A549 (cell line): ENCODE measurements around the gene EGFLAM. TPM values are rescaled to one million over a fixed set of nuclear protein-coding genes. Genes with fewer than 3 reads are reported as not detected.

Source experiments
- ATAC-seq, 2 experiments: fragments of 200-7000 bp in 1 of 2; fragments of >200 bp in 1 of 2; cut with Nextera tagmentation in 1 of 2; cut with Tn5 transposase in 1 of 2; 3 replicates each; pipeline versions ENCODE4 v1.8.0 to v1.9.1; 2018 to 2020; ENCODE audit warnings: mild to moderate bottlenecking in 1 of 2, moderate library complexity in 1 of 2
- CTCF ChIA-PET: fragments of 300-600 bp; sonication (Branson Sonifier 250); formaldehyde crosslinking; extraction: SDS; loops from one replicate; lab custom pipeline; 2021; ENCODE audit warnings: antibody characterized with exemption, inconsistent platforms; lab: Yijun Ruan, JAX
- POLR2A ChIA-PET: fragments of 350-600 bp; formaldehyde crosslinking; extraction: SDS; loops from one replicate; lab custom pipeline; 2021; ENCODE audit warnings: antibody characterized with exemption, inconsistent platforms; lab: Yijun Ruan, JAX
- DNase-seq, 2 experiments: peaks; one replicate each; pipeline versions ENCODE4 v3.0.0 to v3.0.0-alpha.2; 2011 to 2016; ENCODE audit warnings: low read depth in 1 of 2, low spot score in 1 of 2
- FAIRE-seq: peaks from 2 replicates; lab custom pipeline; 2011; peaks lifted over from hg19 to GRCh38; lab: Jason Lieb, UNC
- H3K27ac ChIP-seq, 2 experiments: fragments of >200 bp; sonication (Bioruptor Twin); formaldehyde crosslinking; 3 replicates each; pipeline ENCODE4 v1.5.1; 2016 to 2017
- H3K4me1 ChIP-seq: fragments of >200 bp; sonication (Bioruptor Twin); formaldehyde crosslinking; 3 replicates; pipeline ENCODE4 v1.6.1; 2016
- H3K4me2 ChIP-seq: fragments of >200 bp; sonication (Bioruptor Twin); formaldehyde crosslinking; 3 replicates; pipeline ENCODE4 v1.6.1; 2016
- H3K4me3 ChIP-seq: fragments of >200 bp; sonication (Bioruptor Twin); formaldehyde crosslinking; 3 replicates; pipeline ENCODE4 v1.5.1; 2016
- H3K9me3 ChIP-seq: fragments of >200 bp; sonication (Bioruptor Twin); formaldehyde crosslinking; 3 replicates; pipeline ENCODE4 v1.6.1; 2016
- BHLHE40 ChIP-seq: IDR thresholded peaks from 2 replicates; pipeline ENCODE4 v1.6.1; 2012; ENCODE audit warnings: low read depth, low read length, inconsistent platforms
- CBX8 ChIP-seq: fragments of 200-600 bp; sonication (generic); IDR thresholded peaks from 2 replicates; pipeline ENCODE4 v1.6.1; 2016
- CEBPB ChIP-seq, 2 experiments: fragments of >200 bp in 1 of 2; sonication (Bioruptor Twin) in 1 of 2; formaldehyde crosslinking in 1 of 2; IDR thresholded peaks; 2 replicates each; pipeline ENCODE4 v1.6.1; 2012 to 2016
- CHD2 ChIP-seq: fragments of 150-350 bp; IDR thresholded peaks from 2 replicates; pipeline ENCODE4 v1.6.1; 2014; ENCODE audit warnings: low read length; ENCODE audit not compliant: partially characterized antibody
- E2F6 ChIP-seq: IDR thresholded peaks from 2 replicates; pipeline ENCODE4 v1.6.1; 2012; ENCODE audit warnings: low read depth, borderline replicate concordance
- EP300 ChIP-seq, 2 experiments: fragments of >200 bp; sonication (Bioruptor Twin); formaldehyde crosslinking; IDR thresholded peaks; 2 replicates in 1 of 2; 3 replicates in 1 of 2; pipeline ENCODE4 v1.6.1; 2016 to 2017
- HOXA7 ChIP-seq: fragments of 250-450 bp; sonication (Bioruptor Pico); IDR thresholded peaks from 2 replicates; pipeline ENCODE4 v1.5.0; 2020; ENCODE audit warnings: mild to moderate bottlenecking, moderate library complexity
- KDM5A ChIP-seq: fragments of 200-600 bp; sonication (generic); IDR thresholded peaks from 2 replicates; pipeline ENCODE4 v1.6.1; 2016; ENCODE audit warnings: antibody characterized with exemption, mild to moderate bottlenecking
- MAFK ChIP-seq: fragments of 450-650 bp; IDR thresholded peaks from 2 replicates; pipeline ENCODE4 v1.6.1; 2014; ENCODE audit not compliant: partially characterized antibody
- NR3C1 ChIP-seq: fragments of >200 bp; sonication (Bioruptor Twin); formaldehyde crosslinking; IDR thresholded peaks from 3 replicates; pipeline ENCODE4 v1.6.1; 2017
- POLR2A ChIP-seq: IDR thresholded peaks from 2 replicates; pipeline ENCODE4 v1.6.1; 2012; ENCODE audit warnings: mild to moderate bottlenecking, low read length
- RAD21 ChIP-seq, 2 experiments: fragments of >200 bp in 1 of 2; sonication (Bioruptor Twin) in 1 of 2; formaldehyde crosslinking in 1 of 2; IDR thresholded peaks in 1 of 2; conservative IDR thresholded peaks in 1 of 2; 2 replicates in 1 of 2; 3 replicates in 1 of 2; pipeline ENCODE4 v1.6.1; 2012 to 2018; ENCODE audit warnings: inconsistent platforms in 1 of 2
- REST ChIP-seq: fragments of 200-600 bp; sonication (generic); IDR thresholded peaks from 2 replicates; pipeline ENCODE4 v1.6.1; 2016; ENCODE audit warnings: antibody characterized with exemption, mild to moderate bottlenecking, moderate library complexity
- RFX5 ChIP-seq: fragments of 450-650 bp; IDR thresholded peaks from 2 replicates; pipeline ENCODE4 v1.7.1; 2014; ENCODE audit warnings: antibody characterized with exemption, mild to moderate bottlenecking, moderate library complexity
- ZFP36 ChIP-seq: fragments of 450-650 bp; IDR thresholded peaks from 2 replicates; pipeline ENCODE4 v1.6.1; 2014; ENCODE audit warnings: borderline replicate concordance; ENCODE audit not compliant: partially characterized antibody
- ZNF302 ChIP-seq: fragments of 250-450 bp; sonication (Bioruptor Pico); IDR thresholded peaks from 2 replicates; pipeline ENCODE4 v1.9.0; 2021; ENCODE audit warnings: inconsistent platforms, mild to moderate bottlenecking, moderate library complexity
- ZSCAN20 ChIP-seq: fragments of 250-450 bp; sonication (Bioruptor Pico); IDR thresholded peaks from 2 replicates; pipeline ENCODE4 v1.8.0; 2022; ENCODE audit warnings: mild to moderate bottlenecking, moderate library complexity
- WGBS: methylation state at CpG from one replicate; pipeline ENCODE4 v1.1.6; 2017; ENCODE audit errors: missing lambda C conversion rate; 5-methylcytosine and 5-hydroxymethylcytosine counted together
- polyA plus RNA-seq, 4 experiments: library from polyadenylated mRNA; depleted of rRNA in 3 of 4; stranded (reverse); fragments of >200 nt; fragmentation: RNase III in 1 of 4; extraction: RNeasy Plus Mini Kit Qiagen cat#74134 plus additional on column Dnase treatment in 1 of 4; gene quantifications; 2 replicates in 3 of 4; 3 replicates in 1 of 4; pipeline ENCODE4 v1.2.3, GENCODE V29; 2011 to 2017
- TF ChIP-seq, protein P1 (sequence below): fragments of 250-450 bp; sonication (Bioruptor Pico); IDR thresholded peaks from 2 replicates; pipeline ENCODE4 v1.5.0; 2021; ENCODE audit warnings: mild to moderate bottlenecking, moderate library complexity, borderline replicate concordance

Gene EGFLAM
- polyA plus RNA-seq, 2 of the 4 experiments (the other 2 are of a cell fraction) = 0.13 TPM; not detected in 1

DNA sequence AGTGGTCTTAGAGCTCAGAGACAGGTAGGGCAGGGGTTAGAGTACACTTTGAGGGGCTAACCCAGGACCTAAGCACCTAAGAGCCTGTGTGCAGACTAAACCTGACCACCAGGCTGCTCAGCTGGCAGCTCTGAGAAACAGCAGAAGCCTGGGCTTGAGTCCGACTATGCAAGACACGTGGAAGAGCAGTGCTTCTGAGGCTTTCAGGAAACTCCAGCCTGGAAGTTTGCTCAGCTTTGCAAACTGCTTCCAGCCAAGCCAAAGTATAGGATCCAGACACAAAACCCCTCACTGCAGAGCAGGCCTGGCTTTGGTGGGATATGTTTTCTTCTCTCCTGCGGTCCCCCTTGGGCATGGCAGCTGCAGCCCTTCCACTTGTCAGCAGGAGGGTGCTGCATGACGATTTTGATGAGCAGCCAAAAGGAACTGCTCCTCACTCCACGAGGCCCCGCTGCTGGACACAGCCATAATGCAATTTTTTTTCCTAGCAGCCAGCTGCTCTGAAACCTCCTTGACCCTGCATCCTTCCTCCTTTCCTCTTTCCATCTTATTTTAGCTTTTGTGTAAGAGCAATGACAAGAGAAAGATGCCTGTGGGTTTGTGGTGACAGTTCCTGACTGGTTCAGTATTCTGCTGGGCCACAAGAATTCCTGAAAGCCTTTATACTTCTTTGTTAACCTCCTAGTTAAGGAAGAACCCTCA lies 175.0 kb downstream of the EGFLAM start (continued):
- TF ChIP-seq REST (no peak), KDM5A (no peak), CEBPB (IDR thresholded peaks at IDR 0.05) (no peak), CBX8 (no peak), ZNF302 (no peak), NR3C1 (no peak), BHLHE40 (no peak), RAD21 (conservative IDR thresholded peaks at IDR 0.05 in 1 of 2, IDR thresholded peaks at IDR 0.05 in 1 of 2) (no peak)
- TF ChIP-seq, protein P1, sequence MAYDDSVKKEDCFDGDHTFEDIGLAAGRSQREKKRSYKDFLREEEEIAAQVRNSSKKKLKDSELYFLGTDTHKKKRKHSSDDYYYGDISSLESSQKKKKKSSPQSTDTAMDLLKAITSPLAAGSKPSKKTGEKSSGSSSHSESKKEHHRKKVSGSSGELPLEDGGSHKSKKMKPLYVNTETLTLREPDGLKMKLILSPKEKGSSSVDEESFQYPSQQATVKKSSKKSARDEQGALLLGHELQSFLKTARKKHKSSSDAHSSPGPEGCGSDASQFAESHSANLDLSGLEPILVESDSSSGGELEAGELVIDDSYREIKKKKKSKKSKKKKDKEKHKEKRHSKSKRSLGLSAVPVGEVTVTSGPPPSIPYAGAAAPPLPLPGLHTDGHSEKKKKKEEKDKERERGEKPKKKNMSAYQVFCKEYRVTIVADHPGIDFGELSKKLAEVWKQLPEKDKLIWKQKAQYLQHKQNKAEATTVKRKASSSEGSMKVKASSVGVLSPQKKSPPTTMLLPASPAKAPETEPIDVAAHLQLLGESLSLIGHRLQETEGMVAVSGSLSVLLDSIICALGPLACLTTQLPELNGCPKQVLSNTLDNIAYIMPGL = no peak

- 82% methylated on average over 7 of the region's 7 CpGs for WGBS
- no peaks in the 10 kb centered on the region for H3K9me3 ChIP-seq
- ChIA-PET POLR2A (no interaction called here), CTCF (interaction anchor here (0.6 to 3.2 kb wide), 6 partner anchors 14 to 396 kb away, joined by 3 to 19 read pairs (median 7); no protein-coding TSS in a partner anchor)
- H3K27ac ChIP-seq = no peak overlapping the region
- ATAC-seq = no peak
- TF ChIP-seq ZFP36 = no peak
- TF ChIP-seq RAD21 (conservative IDR thresholded peaks at IDR 0.05 in 1 of 2, IDR thresholded peaks at IDR 0.05 in 1 of 2) = no peak
- no peak for TF ChIP-seq RFX5
- no peak for TF ChIP-seq KDM5A
- TF ChIP-seq CBX8 = no peak
- TF ChIP-seq E2F6 = no peak
- no peak for TF ChIP-seq EP300 (IDR thresholded peaks at IDR 0.05)
- TF ChIP-seq CHD2 = no peak
- no peak for TF ChIP-seq MAFK
- no peak for TF ChIP-seq POLR2A
- no peak for TF ChIP-seq ZSCAN20 (CRISPR knock-in tag)
- TF ChIP-seq HOXA7 (CRISPR knock-in tag) = no peak
- DNase-seq = no peak
- no peak overlapping the region for H3K4me3 ChIP-seq
- H3K4me2 ChIP-seq = no peak overlapping the region
- H3K4me1 ChIP-seq = no peaks in the 10 kb centered on the region
- no peak for FAIRE-seq
Measured at GRCh38 chr5:38434966-38435705, 176.8 kb downstream of the EGFLAM start.
